HCT116 (cell line): ENCODE results near the gene CARNS1. TPM values are rescaled to one million over a fixed set of nuclear protein-coding genes. Genes with fewer than 3 reads are reported as not detected.

Source experiments
- ATAC-seq: fragments of 200-7000 bp; cut with Tn5 transposase; 2 replicates; pipeline ENCODE4 v1.9.1; 2020; ENCODE audit warnings: mild to moderate bottlenecking, moderate library complexity
- BruUV-seq: library from RNA; stranded (reverse); fragments of 400-500 nt; replicated peaks from 2 replicates; lab custom pipeline; 2021; lab: Mats Ljungman, UMichigan
- CTCF ChIA-PET: fragments of 300-600 bp; sonication (Branson Sonifier 250); formaldehyde crosslinking; loops from one replicate; lab custom pipeline; 2021; ENCODE audit warnings: antibody characterized with exemption; lab: Charles Lee
- POLR2A ChIA-PET: fragments of 300-600, 350-600 bp; sonication (Branson Sonifier 250); formaldehyde crosslinking; loops from one replicate; lab custom pipeline; 2021; ENCODE audit warnings: antibody characterized with exemption; lab: Charles Lee
- RAD21 ChIA-PET, 2 experiments: fragments of 300-600 bp; sonication (Branson Sonifier 250); formaldehyde crosslinking; loops; one replicate each; lab custom pipeline; 2023; ENCODE audit warnings: low total read pairs in 2 of 2; ENCODE audit not compliant: uncharacterized antibody in 2 of 2, unreplicated experiment in 2 of 2, low non-redundant PET in 1 of 2; lab: Charles Lee
- DNase-seq: peaks from one replicate; pipeline ENCODE4 v3.0.0-alpha.2; 2010; ENCODE audit warnings: low read depth, low spot score
- H2AFZ ChIP-seq: fragments of 200-600 bp; shearing (Covaris generic), sonication (generic); 2 replicates; pipeline ENCODE4 v1.6.1; 2017; ENCODE audit warnings: low read depth, mixed run types, mixed read lengths, antibody characterized with exemption, low read length; ENCODE audit not compliant: poor library complexity, severe bottlenecking
- H3K27ac ChIP-seq: 2 replicates; pipeline ENCODE4 v1.5.1; 2012; ENCODE audit warnings: low read depth, low read length
- H3K27me3 ChIP-seq: fragments of 200-600 bp; sonication (generic); 2 replicates; pipeline ENCODE4 v1.6.1; 2016; ENCODE audit warnings: mixed run types, low read length, mixed read lengths; ENCODE audit not compliant: insufficient read depth
- H3K36me3 ChIP-seq, 2 experiments: fragments of 200-500 bp in 1 of 2; fragments of 200-600 bp in 1 of 2; sonication (Bioruptor generic) in 1 of 2; sonication (generic) in 1 of 2; 2 replicates each; pipeline versions ENCODE4 v1.5.1 to v1.6.1; 2014 to 2016; ENCODE audit warnings: low read length in 2 of 2, inconsistent platforms in 1 of 2, mixed read lengths in 1 of 2, mixed run types in 1 of 2; ENCODE audit not compliant: insufficient read depth in 2 of 2, control insufficient read depth in 1 of 2
- H3K4me1 ChIP-seq, 2 experiments: fragments of 200-600 bp in 1 of 2; sonication (generic) in 1 of 2; 2 replicates each; pipeline versions ENCODE4 v1.5.1 to v1.6.1; 2012 to 2017; ENCODE audit warnings: low read length in 2 of 2, inconsistent platforms in 1 of 2, mild to moderate bottlenecking in 1 of 2, mixed read lengths in 1 of 2, mixed run types in 1 of 2, moderate library complexity in 1 of 2; ENCODE audit not compliant: insufficient read depth in 2 of 2, control insufficient read depth in 1 of 2
- H3K4me2 ChIP-seq: fragments of 200-600 bp; sonication (generic); 2 replicates; pipeline ENCODE4 v1.6.1; 2017; ENCODE audit warnings: mixed run types, low read length, mixed read lengths
- H3K4me3 ChIP-seq, 2 experiments: fragments of 200-600 bp in 1 of 2; sonication (generic) in 1 of 2; replicated peaks in 1 of 2; 2 replicates each; pipeline ENCODE4 v1.5.1; 2011 to 2016; ENCODE audit warnings: low read length in 2 of 2, control low read depth in 1 of 2, low read depth in 1 of 2, mild to moderate bottlenecking in 1 of 2, mixed read lengths in 1 of 2, mixed run types in 1 of 2
- H3K79me2 ChIP-seq: fragments of 200-600 bp; sonication (generic); 2 replicates; pipeline ENCODE4 v1.6.1; 2017; ENCODE audit warnings: mild to moderate bottlenecking, mixed run types, low read length, moderate library complexity, mixed read lengths; ENCODE audit not compliant: insufficient read depth
- H3K9ac ChIP-seq: fragments of 200-600 bp; sonication (generic); 2 replicates; pipeline ENCODE4 v1.6.1; 2016; ENCODE audit warnings: low read length, mixed read lengths
- H3K9me2 ChIP-seq: fragments of 200-600 bp; sonication (generic), shearing (Covaris generic); 2 replicates; pipeline ENCODE4 v1.6.1; 2017; ENCODE audit warnings: mixed run types, mild to moderate bottlenecking, moderate library complexity; ENCODE audit not compliant: insufficient read depth
- H3K9me3 ChIP-seq, 2 experiments: fragments of 200-500 bp in 1 of 2; fragments of 200-600 bp in 1 of 2; sonication (Bioruptor generic) in 1 of 2; sonication (generic) in 1 of 2; 2 replicates each; pipeline ENCODE4 v1.6.1; 2014 to 2017; ENCODE audit warnings: low read length in 2 of 2, mixed read lengths in 2 of 2, inconsistent platforms in 1 of 2, low read depth in 1 of 2, mild to moderate bottlenecking in 1 of 2, mixed run types in 1 of 2, moderate library complexity in 1 of 2; ENCODE audit not compliant: control insufficient read depth in 1 of 2, insufficient read depth in 1 of 2
- H4K20me1 ChIP-seq: fragments of 200-600 bp; sonication (generic), shearing (Covaris generic); 2 replicates; pipeline ENCODE4 v1.6.1; 2017; ENCODE audit warnings: mixed run types, mild to moderate bottlenecking, moderate library complexity; ENCODE audit not compliant: insufficient read depth
- CBX3 ChIP-seq: IDR thresholded peaks from 2 replicates; pipeline ENCODE4 v1.6.1; 2012; ENCODE audit warnings: low read depth
- CEBPB ChIP-seq: IDR thresholded peaks from 2 replicates; pipeline ENCODE4 v1.6.1; 2012; ENCODE audit warnings: low read depth
- FOSL1 ChIP-seq: IDR thresholded peaks from 2 replicates; pipeline ENCODE4 v1.6.1; 2012; ENCODE audit warnings: low read depth
- JUND ChIP-seq: IDR thresholded peaks from 2 replicates; pipeline ENCODE4 v1.6.1; 2012
- POLR2AphosphoS5 ChIP-seq: IDR thresholded peaks from 2 replicates; pipeline ENCODE4 v1.6.1; 2011; ENCODE audit warnings: mild to moderate bottlenecking, low read depth, low read length, moderate library complexity
- SP1 ChIP-seq: IDR thresholded peaks from 2 replicates; pipeline ENCODE4 v1.6.1; 2012; ENCODE audit warnings: low read depth
- SRF ChIP-seq: IDR thresholded peaks from 2 replicates; pipeline ENCODE4 v1.6.1; 2012; ENCODE audit warnings: low read depth
- TCF7L2 ChIP-seq: IDR thresholded peaks from 2 replicates; pipeline ENCODE4 v1.7.0; 2011; ENCODE audit warnings: borderline replicate concordance, inconsistent platforms; ENCODE audit not compliant: insufficient read depth, insufficient read length; ENCODE audit errors: extremely low read depth
- YY1 ChIP-seq: IDR thresholded peaks from 2 replicates; pipeline ENCODE4 v1.6.1; 2011; ENCODE audit warnings: low read length, low read depth, moderate library complexity, mild to moderate bottlenecking; ENCODE audit not compliant: insufficient replicate concordance; ENCODE audit errors: extremely low read depth
- ZFX ChIP-seq: fragments of 450-650 bp; IDR thresholded peaks from 2 replicates; pipeline ENCODE4 v1.6.1; 2017
- ZNF274 ChIP-seq: fragments of 200-500 bp; sonication (Bioruptor generic); IDR thresholded peaks from 2 replicates; pipeline ENCODE4 v1.6.1; 2014; ENCODE audit warnings: mild to moderate bottlenecking, low read depth, low read length, inconsistent platforms
- intact Hi-C: fragments of 100-400 bp; cut with micrococcal nuclease; formaldehyde crosslinking; loops from 2 replicates; pipeline ENCODE4 v1.10.0; 2022
- total RNA-seq: library from RNA; stranded (reverse); gene quantifications from one replicate; pipeline ENCODE4 v1.2.1, GENCODE V29; 2021; ENCODE audit not compliant: unreplicated experiment
- TF ChIP-seq, protein P1 (sequence below): IDR thresholded peaks from 2 replicates; pipeline ENCODE4 v1.6.1; 2011; ENCODE audit warnings: mild to moderate bottlenecking, low read length, moderate library complexity; ENCODE audit not compliant: insufficient replicate concordance; ENCODE audit errors: extremely low read depth
- TF ChIP-seq, protein P2 (sequence below), 3 experiments: fragments of 200-600 bp in 1 of 3; sonication (generic) in 1 of 3; IDR thresholded peaks in 2 of 3; conservative IDR thresholded peaks in 1 of 3; 2 replicates each; pipeline ENCODE4 v1.5.1; 2012 to 2017; ENCODE audit warnings: low read depth in 2 of 3, low read length in 2 of 3, antibody characterized with exemption in 1 of 3, borderline replicate concordance in 1 of 3, control low read depth in 1 of 3, mild to moderate bottlenecking in 1 of 3, mixed read lengths in 1 of 3, mixed run types in 1 of 3, moderate library complexity in 1 of 3; ENCODE audit not compliant: insufficient read depth in 1 of 3
- TF ChIP-seq, protein P3 (sequence below): IDR thresholded peaks from 2 replicates; pipeline ENCODE4 v1.6.1; 2012
- TF ChIP-seq, protein P4 (sequence below): IDR thresholded peaks from 2 replicates; pipeline ENCODE4 v1.6.1; 2012; ENCODE audit warnings: low read depth

Gene CARNS1
- total RNA-seq, 1 experiment from 2014 or later = 1.0 TPM

DNA sequence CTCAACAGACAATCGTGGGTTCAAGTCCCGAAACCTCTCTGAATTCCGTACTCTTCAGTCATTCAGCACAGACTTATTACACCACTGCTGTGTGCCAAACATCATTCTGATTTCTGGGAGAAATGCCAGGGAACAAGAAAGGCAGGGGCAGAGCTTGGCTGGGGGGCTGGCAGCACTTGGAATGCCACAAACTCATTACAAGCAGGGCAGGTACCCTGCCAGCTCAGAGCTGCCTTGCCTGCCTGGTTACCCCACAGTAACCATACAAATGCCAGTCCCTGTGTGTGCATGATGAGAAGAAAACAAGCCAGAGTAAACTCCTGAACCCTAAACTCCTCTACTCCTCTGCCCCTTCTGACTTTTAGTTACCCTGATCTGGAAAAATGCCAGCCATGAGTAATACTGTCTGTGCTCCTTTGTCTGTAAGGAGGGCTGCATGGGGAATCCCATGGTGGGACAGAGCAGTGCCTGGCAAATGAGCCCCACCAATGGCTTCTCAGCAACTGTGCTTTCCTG lies 30.6 kb upstream of the CARNS1 start (continued):
- TF ChIP-seq, protein P1, sequence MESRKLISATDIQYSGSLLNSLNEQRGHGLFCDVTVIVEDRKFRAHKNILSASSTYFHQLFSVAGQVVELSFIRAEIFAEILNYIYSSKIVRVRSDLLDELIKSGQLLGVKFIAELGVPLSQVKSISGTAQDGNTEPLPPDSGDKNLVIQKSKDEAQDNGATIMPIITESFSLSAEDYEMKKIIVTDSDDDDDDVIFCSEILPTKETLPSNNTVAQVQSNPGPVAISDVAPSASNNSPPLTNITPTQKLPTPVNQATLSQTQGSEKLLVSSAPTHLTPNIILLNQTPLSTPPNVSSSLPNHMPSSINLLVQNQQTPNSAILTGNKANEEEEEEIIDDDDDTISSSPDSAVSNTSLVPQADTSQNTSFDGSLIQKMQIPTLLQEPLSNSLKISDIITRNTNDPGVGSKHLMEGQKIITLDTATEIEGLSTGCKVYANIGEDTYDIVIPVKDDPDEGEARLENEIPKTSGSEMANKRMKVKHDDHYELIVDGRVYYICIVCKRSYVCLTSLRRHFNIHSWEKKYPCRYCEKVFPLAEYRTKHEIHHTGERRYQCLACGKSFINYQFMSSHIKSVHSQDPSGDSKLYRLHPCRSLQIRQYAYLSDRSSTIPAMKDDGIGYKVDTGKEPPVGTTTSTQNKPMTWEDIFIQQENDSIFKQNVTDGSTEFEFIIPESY = no peak
- no peak for TF ChIP-seq SRF
- no peak for TF ChIP-seq CEBPB
- no peak for TF ChIP-seq YY1
- no peak for TF ChIP-seq POLR2AphosphoS5

DNA sequence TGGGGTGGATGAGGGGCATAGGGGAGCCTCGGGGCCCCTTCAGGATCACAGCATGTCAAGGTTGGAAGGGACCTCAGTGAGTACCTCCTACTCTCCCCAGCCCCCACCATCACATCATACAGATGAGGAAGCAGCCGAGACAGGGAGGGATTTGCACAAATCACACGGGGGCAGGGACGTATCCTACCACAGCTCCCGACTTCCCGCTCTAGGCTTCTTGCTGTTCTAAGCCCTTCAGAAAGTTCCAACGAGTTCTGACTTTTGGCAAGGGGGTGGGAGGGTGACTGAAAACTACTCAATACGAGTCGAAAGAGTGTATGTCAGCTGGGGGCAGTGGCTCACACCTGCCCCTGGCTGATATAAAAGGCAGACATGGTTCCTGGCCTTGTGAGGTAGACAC lies 28.4 kb upstream of the CARNS1 start:
- Histone ChIP-seq H3K9me2 (no peaks in the 10 kb centered on the region), H3K79me2 (peaks cover 6% of the 10 kb centered on the region; the same call in 1 of the 2 replicates), H3K9ac (no peak overlapping the region), H2AFZ (no peak overlapping the region), H3K4me1 (peaks cover 17 to 45% of the 10 kb centered on the region in 2 experiments), H3K36me3 (no peaks in the 10 kb centered on the region), H3K9me3 (no peaks in the 10 kb centered on the region), H3K27ac (no peak overlapping the region), H4K20me1 (no peaks in the 10 kb centered on the region), H3K4me2 (no peak overlapping the region), H3K27me3 (no peaks in the 10 kb centered on the region), H3K4me3 (no peak overlapping the region)
- intact Hi-C loops = no loop called here
- ATAC-seq (no peak), DNase-seq (no peak)
- no peak for TF ChIP-seq SP1
- TF ChIP-seq SRF = no peak
- no peak for TF ChIP-seq ZFX
- no peak for TF ChIP-seq TCF7L2
- TF ChIP-seq POLR2AphosphoS5 = no peak
- TF ChIP-seq, protein P2, sequence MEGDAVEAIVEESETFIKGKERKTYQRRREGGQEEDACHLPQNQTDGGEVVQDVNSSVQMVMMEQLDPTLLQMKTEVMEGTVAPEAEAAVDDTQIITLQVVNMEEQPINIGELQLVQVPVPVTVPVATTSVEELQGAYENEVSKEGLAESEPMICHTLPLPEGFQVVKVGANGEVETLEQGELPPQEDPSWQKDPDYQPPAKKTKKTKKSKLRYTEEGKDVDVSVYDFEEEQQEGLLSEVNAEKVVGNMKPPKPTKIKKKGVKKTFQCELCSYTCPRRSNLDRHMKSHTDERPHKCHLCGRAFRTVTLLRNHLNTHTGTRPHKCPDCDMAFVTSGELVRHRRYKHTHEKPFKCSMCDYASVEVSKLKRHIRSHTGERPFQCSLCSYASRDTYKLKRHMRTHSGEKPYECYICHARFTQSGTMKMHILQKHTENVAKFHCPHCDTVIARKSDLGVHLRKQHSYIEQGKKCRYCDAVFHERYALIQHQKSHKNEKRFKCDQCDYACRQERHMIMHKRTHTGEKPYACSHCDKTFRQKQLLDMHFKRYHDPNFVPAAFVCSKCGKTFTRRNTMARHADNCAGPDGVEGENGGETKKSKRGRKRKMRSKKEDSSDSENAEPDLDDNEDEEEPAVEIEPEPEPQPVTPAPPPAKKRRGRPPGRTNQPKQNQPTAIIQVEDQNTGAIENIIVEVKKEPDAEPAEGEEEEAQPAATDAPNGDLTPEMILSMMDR (IDR thresholded peaks at IDR 0.05 in 2 of 3, conservative IDR thresholded peaks at IDR 0.05 in 1 of 3; ENCODE audit: borderline replicate concordance in 1 of 3, insufficient read depth in 1 of 3, low read depth in 2 of 3, low read length in 2 of 3) = no peak
- TF ChIP-seq, protein P3, sequence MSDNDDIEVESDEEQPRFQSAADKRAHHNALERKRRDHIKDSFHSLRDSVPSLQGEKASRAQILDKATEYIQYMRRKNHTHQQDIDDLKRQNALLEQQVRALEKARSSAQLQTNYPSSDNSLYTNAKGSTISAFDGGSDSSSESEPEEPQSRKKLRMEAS = no peak
- TF ChIP-seq FOSL1 = no peak
- no peak for TF ChIP-seq CBX3
- TF ChIP-seq, protein P4, sequence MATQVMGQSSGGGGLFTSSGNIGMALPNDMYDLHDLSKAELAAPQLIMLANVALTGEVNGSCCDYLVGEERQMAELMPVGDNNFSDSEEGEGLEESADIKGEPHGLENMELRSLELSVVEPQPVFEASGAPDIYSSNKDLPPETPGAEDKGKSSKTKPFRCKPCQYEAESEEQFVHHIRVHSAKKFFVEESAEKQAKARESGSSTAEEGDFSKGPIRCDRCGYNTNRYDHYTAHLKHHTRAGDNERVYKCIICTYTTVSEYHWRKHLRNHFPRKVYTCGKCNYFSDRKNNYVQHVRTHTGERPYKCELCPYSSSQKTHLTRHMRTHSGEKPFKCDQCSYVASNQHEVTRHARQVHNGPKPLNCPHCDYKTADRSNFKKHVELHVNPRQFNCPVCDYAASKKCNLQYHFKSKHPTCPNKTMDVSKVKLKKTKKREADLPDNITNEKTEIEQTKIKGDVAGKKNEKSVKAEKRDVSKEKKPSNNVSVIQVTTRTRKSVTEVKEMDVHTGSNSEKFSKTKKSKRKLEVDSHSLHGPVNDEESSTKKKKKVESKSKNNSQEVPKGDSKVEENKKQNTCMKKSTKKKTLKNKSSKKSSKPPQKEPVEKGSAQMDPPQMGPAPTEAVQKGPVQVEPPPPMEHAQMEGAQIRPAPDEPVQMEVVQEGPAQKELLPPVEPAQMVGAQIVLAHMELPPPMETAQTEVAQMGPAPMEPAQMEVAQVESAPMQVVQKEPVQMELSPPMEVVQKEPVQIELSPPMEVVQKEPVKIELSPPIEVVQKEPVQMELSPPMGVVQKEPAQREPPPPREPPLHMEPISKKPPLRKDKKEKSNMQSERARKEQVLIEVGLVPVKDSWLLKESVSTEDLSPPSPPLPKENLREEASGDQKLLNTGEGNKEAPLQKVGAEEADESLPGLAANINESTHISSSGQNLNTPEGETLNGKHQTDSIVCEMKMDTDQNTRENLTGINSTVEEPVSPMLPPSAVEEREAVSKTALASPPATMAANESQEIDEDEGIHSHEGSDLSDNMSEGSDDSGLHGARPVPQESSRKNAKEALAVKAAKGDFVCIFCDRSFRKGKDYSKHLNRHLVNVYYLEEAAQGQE = no peak
- TF ChIP-seq ZNF274 = no peak
- TF ChIP-seq JUND = no peak
- TF ChIP-seq CEBPB = no peak
- TF ChIP-seq YY1 = no peak
- RAD21 ChIA-PET = no interaction called here
- CTCF ChIA-PET = interaction anchor here (1.1 to 1.5 kb wide), 3 partner anchors 15 to 30 kb away, joined by 3 to 8 read pairs (median 4); partner anchors contain the start of gene PPP1CA
- no TSS peak for BruUV-seq
- POLR2A ChIA-PET = interaction anchor here (0.7 to 2.1 kb wide), 3 partner anchors 10 to 32 kb away, joined by 3 to 7 read pairs (median 3); partner anchors contain the start of gene PPP1CA
